SK-N-SH (cell line): Measurements from ENCODE around the gene SPATC1L. TPM values are rescaled to one million over a fixed set of nuclear protein-coding genes. Genes with fewer than 3 reads are reported as not detected.

Experiments
- CTCF ChIA-PET: fragments of 300-600, 350-600 bp; formaldehyde crosslinking; extraction: SDS; loops from one replicate; lab custom pipeline; 2021; lab: Yijun Ruan, JAX
- POLR2A ChIA-PET: fragments of 350-600 bp; sonication (Branson Sonifier 250); formaldehyde crosslinking; extraction: SDS; loops from one replicate; lab custom pipeline; 2020; ENCODE audit warnings: antibody characterized with exemption, inconsistent platforms; lab: Yijun Ruan, JAX
- DNase-seq: peaks from one replicate; pipeline ENCODE4 v3.0.0; 2012
- H2AFZ ChIP-seq: fragments of 200-600 bp; sonication (generic); 2 replicates; pipeline ENCODE4 v1.8.1; 2016; ENCODE audit warnings: antibody characterized with exemption, mild to moderate bottlenecking, low read depth
- H3F3A ChIP-seq: fragments of 200-600 bp; sonication (generic); replicated peaks from 2 replicates; pipeline ENCODE3; 2016; ENCODE audit warnings: antibody characterized with exemption, mild to moderate bottlenecking; ENCODE audit not compliant: insufficient read depth
- H3K27ac ChIP-seq, 2 experiments: fragments of 200-500 bp in 1 of 2; fragments of 200-600 bp in 1 of 2; sonication (Bioruptor generic) in 1 of 2; sonication (generic), shearing (Covaris generic) in 1 of 2; 2 replicates each; pipeline versions ENCODE4 v1.5.1 to v1.6.1; 2014 to 2016; ENCODE audit warnings: low read depth in 2 of 2, inconsistent platforms in 1 of 2, low read length in 1 of 2, mild to moderate bottlenecking in 1 of 2, mixed read lengths in 1 of 2
- H3K27me3 ChIP-seq: fragments of 200-600 bp; sonication (generic), shearing (Covaris generic); 2 replicates; pipeline ENCODE4 v1.6.1; 2016; ENCODE audit warnings: mixed run types; ENCODE audit not compliant: insufficient read depth
- H3K36me3 ChIP-seq, 2 experiments: fragments of 200-500 bp in 1 of 2; fragments of 200-600 bp in 1 of 2; sonication (Bioruptor generic) in 1 of 2; sonication (generic) in 1 of 2; replicated peaks in 1 of 2; 2 replicates each; pipeline versions ENCODE3 to v1.5.1; 2014 to 2016; ENCODE audit warnings: low read length in 1 of 2, mild to moderate bottlenecking in 1 of 2; ENCODE audit not compliant: insufficient read depth in 2 of 2, control insufficient read depth in 1 of 2
- H3K4me1 ChIP-seq, 2 experiments: fragments of 200-500 bp in 1 of 2; fragments of 200-600 bp in 1 of 2; sonication (Bioruptor generic) in 1 of 2; sonication (generic), shearing (Covaris generic) in 1 of 2; 2 replicates each; pipeline versions ENCODE4 v1.5.1 to v1.6.1; 2014 to 2016; ENCODE audit warnings: low read depth in 1 of 2, low read length in 1 of 2, mixed run types in 1 of 2; ENCODE audit not compliant: insufficient read depth in 2 of 2, control insufficient read depth in 1 of 2
- H3K4me2 ChIP-seq: fragments of 200-600 bp; sonication (generic), shearing (Covaris generic); 2 replicates; pipeline ENCODE4 v1.6.1; 2017; ENCODE audit warnings: mixed run types
- H3K4me3 ChIP-seq, 2 experiments: fragments of 200-500 bp in 1 of 2; fragments of 200-600 bp in 1 of 2; sonication (Bioruptor generic) in 1 of 2; sonication (generic), shearing (Covaris generic) in 1 of 2; 2 replicates each; pipeline versions ENCODE4 v1.5.1 to v1.8.1; 2014 to 2016; ENCODE audit warnings: low read depth in 2 of 2, inconsistent platforms in 1 of 2, low read length in 1 of 2, mild to moderate bottlenecking in 1 of 2, mixed read lengths in 1 of 2, moderate library complexity in 1 of 2
- H3K79me2 ChIP-seq: fragments of 200-600 bp; sonication (generic); 2 replicates; pipeline ENCODE4 v1.8.1; 2017; ENCODE audit warnings: mild to moderate bottlenecking; ENCODE audit not compliant: insufficient read depth
- H3K9ac ChIP-seq: fragments of 200-600 bp; sonication (generic); 2 replicates; pipeline ENCODE4 v1.6.1; 2017; ENCODE audit warnings: mixed run types
- H3K9me2 ChIP-seq: fragments of 200-600 bp; sonication (generic); 2 replicates; pipeline ENCODE4 v1.6.1; 2017; ENCODE audit warnings: mixed run types
- H3K9me3 ChIP-seq: fragments of 200-600 bp; sonication (generic); 2 replicates; pipeline ENCODE4 v1.6.1; 2017; ENCODE audit warnings: mixed run types, mild to moderate bottlenecking, moderate library complexity
- H4K20me1 ChIP-seq: fragments of 200-600 bp; sonication (generic); 2 replicates; pipeline ENCODE4 v1.6.1; 2017; ENCODE audit warnings: mild to moderate bottlenecking, mixed run types; ENCODE audit not compliant: insufficient read depth
- CHD2 ChIP-seq: fragments of 150-350 bp; IDR thresholded peaks from 2 replicates; pipeline ENCODE4 v1.6.1; 2018; ENCODE audit warnings: low read length; ENCODE audit not compliant: partially characterized antibody
- EP300 ChIP-seq, 2 experiments: IDR thresholded peaks; 2 replicates each; pipeline versions ENCODE4 v1.4.0 to v1.6.1; 2012; ENCODE audit warnings: borderline replicate concordance in 1 of 2, low read depth in 1 of 2, low read length in 1 of 2
- EZH2phosphoT487 ChIP-seq: fragments of 200-600 bp; sonication (generic); IDR thresholded peaks from 2 replicates; pipeline ENCODE4 v1.6.1; 2017; ENCODE audit warnings: low read depth, mixed run types, mild to moderate bottlenecking, antibody characterized with exemption, moderate library complexity, borderline replicate concordance
- FOSL2 ChIP-seq: IDR thresholded peaks from 2 replicates; pipeline ENCODE4 v1.4.0; 2012; ENCODE audit warnings: low read depth, mild to moderate bottlenecking, moderate library complexity, borderline replicate concordance
- FOXJ3 ChIP-seq: sonication (generic); formaldehyde crosslinking; IDR thresholded peaks from 2 replicates; pipeline ENCODE4 v1.5.1; 2020; ENCODE audit warnings: mild to moderate bottlenecking, missing genetic modification reagents
- FOXM1 ChIP-seq: IDR thresholded peaks from 2 replicates; pipeline ENCODE4 v1.4.0; 2012; ENCODE audit warnings: low read depth, mild to moderate bottlenecking
- JUND ChIP-seq: IDR thresholded peaks from 2 replicates; pipeline ENCODE4 v1.4.0; 2012
- MEF2A ChIP-seq: IDR thresholded peaks from 2 replicates; pipeline ENCODE4 v1.4.0; 2012; ENCODE audit warnings: low read depth, borderline replicate concordance
- MXI1 ChIP-seq: IDR thresholded peaks from 2 replicates; pipeline ENCODE4 v1.6.1; 2012; ENCODE audit warnings: mild to moderate bottlenecking, low read depth, low read length, improper control_type of control experiment
- NFIC ChIP-seq: IDR thresholded peaks from 2 replicates; pipeline ENCODE4 v1.4.0; 2012; ENCODE audit warnings: borderline replicate concordance
- RAD21 ChIP-seq: IDR thresholded peaks from 2 replicates; pipeline ENCODE4 v1.6.1; 2012; ENCODE audit warnings: mild to moderate bottlenecking, low read length
- RXRA ChIP-seq: IDR thresholded peaks from 2 replicates; pipeline ENCODE4 v1.4.0; 2012; ENCODE audit warnings: low read depth, mild to moderate bottlenecking, borderline replicate concordance
- SIN3A ChIP-seq: IDR thresholded peaks from 2 replicates; pipeline ENCODE4 v1.6.1; 2012; ENCODE audit warnings: low read depth, mild to moderate bottlenecking, low read length, moderate library complexity, borderline replicate concordance
- TCF12 ChIP-seq: IDR thresholded peaks from 2 replicates; pipeline ENCODE4 v1.4.0; 2012
- TEAD4 ChIP-seq: IDR thresholded peaks from 2 replicates; pipeline ENCODE4 v1.4.0; 2012; ENCODE audit warnings: mild to moderate bottlenecking, borderline replicate concordance; ENCODE audit not compliant: insufficient read depth
- WGBS: methylation state at CpG from one replicate; pipeline ENCODE4 v1.1.6; 2017; ENCODE audit warnings: low lambda C conversion rate; 5-methylcytosine and 5-hydroxymethylcytosine counted together
- polyA plus RNA-seq, 3 experiments: library from polyadenylated mRNA; depleted of rRNA; stranded (reverse); fragments of >200 nt; gene quantifications; 2 replicates each; pipeline ENCODE4 v1.2.3, GENCODE V29; 2012
- TF ChIP-seq, protein P1 (sequence below): fragments of 200-600 bp; sonication (generic); IDR thresholded peaks from 2 replicates; pipeline ENCODE4 v1.6.1; 2017; ENCODE audit warnings: antibody characterized with exemption, mild to moderate bottlenecking, moderate library complexity
- TF ChIP-seq, protein P2 (sequence below): IDR thresholded peaks from 2 replicates; pipeline ENCODE4; 2012
- TF ChIP-seq, protein P3 (sequence below): fragments of 150-350 bp; IDR thresholded peaks from 2 replicates; pipeline ENCODE4 v1.6.1; 2016; ENCODE audit warnings: mild to moderate bottlenecking, low read depth, low read length
- TF ChIP-seq, protein P4 (sequence below): fragments of 150-350 bp; IDR thresholded peaks from 2 replicates; pipeline ENCODE4 v1.6.1; 2017; ENCODE audit warnings: antibody characterized with exemption, low read length, low read depth, borderline replicate concordance
- TF ChIP-seq, protein P5 (sequence below): IDR thresholded peaks from 2 replicates; pipeline ENCODE4 v1.4.0; 2012; ENCODE audit warnings: low read depth

SPATC1L gene
- polyA plus RNA-seq, 1 of the 3 experiments (the other 2 are of a cell fraction) = 8.3 TPM

DNA sequence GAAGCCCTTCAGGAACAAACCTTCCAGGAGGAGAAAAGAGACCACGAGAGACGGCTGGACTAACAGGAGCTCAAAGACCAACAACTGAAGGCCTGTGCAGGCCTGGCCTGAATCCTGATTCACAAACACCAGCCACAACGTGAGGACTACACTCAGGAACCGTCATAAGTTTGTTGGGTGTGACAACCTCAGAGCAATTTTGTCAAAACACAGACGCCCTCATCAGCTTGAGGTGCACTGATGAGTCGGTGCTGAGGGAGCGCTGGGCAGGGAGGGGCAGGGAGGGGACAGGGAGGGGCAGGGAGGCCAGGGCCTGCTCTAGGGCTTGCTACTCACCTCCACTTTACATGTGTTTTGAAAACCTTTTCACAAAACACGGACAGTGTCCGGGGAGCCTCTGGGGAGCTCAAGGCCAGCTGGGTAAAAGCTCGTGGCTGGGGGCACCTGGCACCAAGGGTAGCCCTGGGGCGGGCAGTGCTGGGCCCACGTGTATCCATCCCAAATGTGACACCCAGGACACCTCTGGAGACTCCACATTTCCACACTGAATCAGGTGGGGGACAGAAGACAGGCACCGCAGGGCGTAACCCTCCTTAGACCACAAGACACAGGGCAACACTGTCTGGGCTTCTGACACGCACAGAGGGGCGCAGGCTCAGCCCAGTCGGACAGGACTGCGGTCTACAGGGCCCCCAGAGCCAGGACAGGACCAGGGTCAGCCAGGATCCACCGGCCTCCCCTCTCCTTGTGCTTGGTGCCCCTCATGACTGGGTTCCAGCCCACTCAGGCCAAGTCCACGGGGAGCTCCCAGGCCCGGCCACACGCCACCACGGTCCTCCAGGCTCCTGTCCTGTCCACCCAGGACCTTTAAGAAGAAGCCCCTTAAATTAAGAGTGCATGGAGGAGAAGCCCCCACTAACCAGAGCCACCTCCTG lies 27.8 kb upstream of the SPATC1L start:
- Histone ChIP-seq H3K36me3 (peaks cover 0 to 33% of the 10 kb centered on the region in 2 experiments), H3K27ac (no peak overlapping the region; a peak in 1 of 4 replicates), H3K27me3 (no peaks in the 10 kb centered on the region), H3K9ac (no peak overlapping the region), H3K4me3 (no peak overlapping the region), H3F3A (no peaks in the 10 kb centered on the region), H2AFZ (no peak overlapping the region), H3K4me2 (no peak overlapping the region), H3K9me3 (no peaks in the 10 kb centered on the region), H4K20me1 (no peaks in the 10 kb centered on the region), H3K4me1 (peaks cover 0 to 22% of the 10 kb centered on the region in 2 experiments; a peak in 1 of 4 replicates), H3K79me2 (no peaks in the 10 kb centered on the region), H3K9me2 (no peaks in the 10 kb centered on the region)
- POLR2A ChIA-PET = no interaction called here
- CTCF ChIA-PET = interaction anchor here (0.9 to 1.5 kb wide), 4 partner anchors 9 to 65 kb away, joined by 3 to 6 read pairs (median 4); no protein-coding TSS in a partner anchor
- TF ChIP-seq, protein P1, sequence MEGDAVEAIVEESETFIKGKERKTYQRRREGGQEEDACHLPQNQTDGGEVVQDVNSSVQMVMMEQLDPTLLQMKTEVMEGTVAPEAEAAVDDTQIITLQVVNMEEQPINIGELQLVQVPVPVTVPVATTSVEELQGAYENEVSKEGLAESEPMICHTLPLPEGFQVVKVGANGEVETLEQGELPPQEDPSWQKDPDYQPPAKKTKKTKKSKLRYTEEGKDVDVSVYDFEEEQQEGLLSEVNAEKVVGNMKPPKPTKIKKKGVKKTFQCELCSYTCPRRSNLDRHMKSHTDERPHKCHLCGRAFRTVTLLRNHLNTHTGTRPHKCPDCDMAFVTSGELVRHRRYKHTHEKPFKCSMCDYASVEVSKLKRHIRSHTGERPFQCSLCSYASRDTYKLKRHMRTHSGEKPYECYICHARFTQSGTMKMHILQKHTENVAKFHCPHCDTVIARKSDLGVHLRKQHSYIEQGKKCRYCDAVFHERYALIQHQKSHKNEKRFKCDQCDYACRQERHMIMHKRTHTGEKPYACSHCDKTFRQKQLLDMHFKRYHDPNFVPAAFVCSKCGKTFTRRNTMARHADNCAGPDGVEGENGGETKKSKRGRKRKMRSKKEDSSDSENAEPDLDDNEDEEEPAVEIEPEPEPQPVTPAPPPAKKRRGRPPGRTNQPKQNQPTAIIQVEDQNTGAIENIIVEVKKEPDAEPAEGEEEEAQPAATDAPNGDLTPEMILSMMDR = no peak
- TF ChIP-seq, protein P2, sequence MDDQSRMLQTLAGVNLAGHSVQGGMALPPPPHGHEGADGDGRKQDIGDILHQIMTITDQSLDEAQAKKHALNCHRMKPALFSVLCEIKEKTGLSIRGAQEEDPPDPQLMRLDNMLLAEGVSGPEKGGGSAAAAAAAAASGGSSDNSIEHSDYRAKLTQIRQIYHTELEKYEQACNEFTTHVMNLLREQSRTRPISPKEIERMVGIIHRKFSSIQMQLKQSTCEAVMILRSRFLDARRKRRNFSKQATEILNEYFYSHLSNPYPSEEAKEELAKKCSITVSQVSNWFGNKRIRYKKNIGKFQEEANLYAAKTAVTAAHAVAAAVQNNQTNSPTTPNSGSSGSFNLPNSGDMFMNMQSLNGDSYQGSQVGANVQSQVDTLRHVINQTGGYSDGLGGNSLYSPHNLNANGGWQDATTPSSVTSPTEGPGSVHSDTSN = no peak
- TF ChIP-seq TCF12 (no peak), MEF2A (no peak), CHD2 (no peak), FOSL2 (no peak)
- no peak for DNase-seq
- WGBS = 90% methylated on average over 14 of the region's 23 CpGs

GRCh38 chr21:46211376-46211775 lies 27.1 kb upstream of the SPATC1L start:
- Histone ChIP-seq H3K36me3 (peaks cover 0 to 40% of the 10 kb centered on the region in 2 experiments), H3K27me3 (no peaks in the 10 kb centered on the region), H3K4me2 (no peak overlapping the region), H3K27ac (no peak overlapping the region), H3K9me3 (no peaks in the 10 kb centered on the region), H3K79me2 (no peaks in the 10 kb centered on the region), H2AFZ (no peak overlapping the region), H3F3A (no peaks in the 10 kb centered on the region), H3K9me2 (no peaks in the 10 kb centered on the region), H3K4me1 (peaks cover 0 to 22% of the 10 kb centered on the region in 2 experiments; a peak in 1 of 4 replicates), H3K4me3 (no peak overlapping the region), H4K20me1 (no peaks in the 10 kb centered on the region), H3K9ac (no peak overlapping the region)
- ChIA-PET POLR2A (no interaction called here), CTCF (interaction anchor here (0.9 to 1.5 kb wide), 2 partner anchors 23 to 65 kb away, joined by 3 to 6 read pairs; no protein-coding TSS in a partner anchor)
- 86% methylated on average over 5 of the region's 7 CpGs for WGBS
- DNase-seq = no peak
- TF ChIP-seq, protein P3, sequence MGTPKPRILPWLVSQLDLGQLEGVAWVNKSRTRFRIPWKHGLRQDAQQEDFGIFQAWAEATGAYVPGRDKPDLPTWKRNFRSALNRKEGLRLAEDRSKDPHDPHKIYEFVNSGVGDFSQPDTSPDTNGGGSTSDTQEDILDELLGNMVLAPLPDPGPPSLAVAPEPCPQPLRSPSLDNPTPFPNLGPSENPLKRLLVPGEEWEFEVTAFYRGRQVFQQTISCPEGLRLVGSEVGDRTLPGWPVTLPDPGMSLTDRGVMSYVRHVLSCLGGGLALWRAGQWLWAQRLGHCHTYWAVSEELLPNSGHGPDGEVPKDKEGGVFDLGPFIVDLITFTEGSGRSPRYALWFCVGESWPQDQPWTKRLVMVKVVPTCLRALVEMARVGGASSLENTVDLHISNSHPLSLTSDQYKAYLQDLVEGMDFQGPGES = no peak
- TF ChIP-seq NFIC (no peak), EZH2phosphoT487 (no peak), RXRA (no peak), RAD21 (no peak), SIN3A (no peak), FOXJ3 (CRISPR knock-in tag) (no peak), MXI1 (no peak), JUND (no peak), FOXM1 (no peak), TEAD4 (no peak), EP300 (IDR thresholded peaks at IDR 0.05; ENCODE audit: borderline replicate concordance in 1 of 2, low read depth in 1 of 2, low read length in 1 of 2) (no peak)
- TF ChIP-seq, protein P4, sequence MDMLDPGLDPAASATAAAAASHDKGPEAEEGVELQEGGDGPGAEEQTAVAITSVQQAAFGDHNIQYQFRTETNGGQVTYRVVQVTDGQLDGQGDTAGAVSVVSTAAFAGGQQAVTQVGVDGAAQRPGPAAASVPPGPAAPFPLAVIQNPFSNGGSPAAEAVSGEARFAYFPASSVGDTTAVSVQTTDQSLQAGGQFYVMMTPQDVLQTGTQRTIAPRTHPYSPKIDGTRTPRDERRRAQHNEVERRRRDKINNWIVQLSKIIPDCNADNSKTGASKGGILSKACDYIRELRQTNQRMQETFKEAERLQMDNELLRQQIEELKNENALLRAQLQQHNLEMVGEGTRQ = no peak
- TF ChIP-seq, protein P2 = no peak
- TF ChIP-seq, protein P5, sequence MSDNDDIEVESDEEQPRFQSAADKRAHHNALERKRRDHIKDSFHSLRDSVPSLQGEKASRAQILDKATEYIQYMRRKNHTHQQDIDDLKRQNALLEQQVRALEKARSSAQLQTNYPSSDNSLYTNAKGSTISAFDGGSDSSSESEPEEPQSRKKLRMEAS = no peak
